ENCODE data around the gene UBE2QL1.

UBE2QL1 gene

DNA sequence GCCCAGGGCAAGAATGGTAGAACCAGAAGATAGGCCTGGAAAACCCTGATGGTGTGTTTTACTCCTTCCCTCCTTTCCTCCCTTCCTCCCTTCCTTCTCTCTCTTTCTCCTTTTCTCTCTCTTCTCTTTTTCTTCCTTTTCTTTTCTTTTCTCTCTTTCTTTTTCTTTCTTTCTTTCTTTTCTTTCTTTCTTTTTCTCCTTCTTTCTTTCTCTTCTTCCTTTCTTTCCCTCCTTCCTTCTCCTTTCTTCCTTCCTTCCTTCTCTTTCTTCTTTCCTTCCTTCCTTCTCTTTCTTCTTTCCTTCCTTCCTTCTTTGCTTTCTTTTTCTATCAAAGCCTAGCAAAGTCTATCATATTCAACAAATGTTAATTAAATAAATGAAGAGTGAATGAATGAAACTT lies 24.0 kb upstream of the UBE2QL1 start:
- no peak for ATAC-seq (ENCODE audit: low read depth)
- TF ChIP-seq, protein P1, sequence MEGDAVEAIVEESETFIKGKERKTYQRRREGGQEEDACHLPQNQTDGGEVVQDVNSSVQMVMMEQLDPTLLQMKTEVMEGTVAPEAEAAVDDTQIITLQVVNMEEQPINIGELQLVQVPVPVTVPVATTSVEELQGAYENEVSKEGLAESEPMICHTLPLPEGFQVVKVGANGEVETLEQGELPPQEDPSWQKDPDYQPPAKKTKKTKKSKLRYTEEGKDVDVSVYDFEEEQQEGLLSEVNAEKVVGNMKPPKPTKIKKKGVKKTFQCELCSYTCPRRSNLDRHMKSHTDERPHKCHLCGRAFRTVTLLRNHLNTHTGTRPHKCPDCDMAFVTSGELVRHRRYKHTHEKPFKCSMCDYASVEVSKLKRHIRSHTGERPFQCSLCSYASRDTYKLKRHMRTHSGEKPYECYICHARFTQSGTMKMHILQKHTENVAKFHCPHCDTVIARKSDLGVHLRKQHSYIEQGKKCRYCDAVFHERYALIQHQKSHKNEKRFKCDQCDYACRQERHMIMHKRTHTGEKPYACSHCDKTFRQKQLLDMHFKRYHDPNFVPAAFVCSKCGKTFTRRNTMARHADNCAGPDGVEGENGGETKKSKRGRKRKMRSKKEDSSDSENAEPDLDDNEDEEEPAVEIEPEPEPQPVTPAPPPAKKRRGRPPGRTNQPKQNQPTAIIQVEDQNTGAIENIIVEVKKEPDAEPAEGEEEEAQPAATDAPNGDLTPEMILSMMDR (IDR thresholded peaks at IDR 0.05; ENCODE audit: poor library complexity, severe bottlenecking): no peak
- H3K27ac ChIP-seq (ENCODE audit: poor library complexity, severe bottlenecking): no peak overlapping the region
- no peak overlapping the region for H3K4me3 ChIP-seq (ENCODE audit: severe bottlenecking)
- H3K9me3 ChIP-seq (ENCODE audit: severe bottlenecking): no peaks in the 10 kb centered on the region
- peaks cover 2% of the 10 kb centered on the region for H3K4me1 ChIP-seq (ENCODE audit: insufficient read depth, poor library complexity, severe bottlenecking)
- H3K36me3 ChIP-seq (ENCODE audit: low read depth): no peaks in the 10 kb centered on the region
- no peaks in the 10 kb centered on the region for H3K27me3 ChIP-seq (ENCODE audit: insufficient read depth, poor library complexity, severe bottlenecking)
- DNase-seq (ENCODE audit: low spot score): no peak

DNA sequence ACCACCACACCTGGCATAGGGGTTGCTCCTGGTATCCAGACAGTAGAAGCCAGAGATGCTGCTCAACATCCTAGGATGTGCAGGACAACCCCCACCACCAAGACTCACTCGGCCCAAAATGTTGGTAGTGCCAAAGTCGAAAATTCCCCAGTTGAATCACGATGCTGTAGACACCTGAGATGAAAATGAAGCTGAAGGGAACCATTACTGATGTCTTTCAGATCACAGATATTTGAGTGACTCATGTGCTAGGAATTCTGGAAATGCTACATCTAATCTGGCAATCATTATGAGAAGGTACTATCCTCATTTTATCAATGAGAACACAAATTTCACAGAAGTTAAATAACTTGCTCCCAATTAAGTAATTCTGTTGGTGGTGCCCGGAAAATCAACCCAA lies 21.0 kb upstream of the UBE2QL1 start:
- H3K4me1 ChIP-seq (ENCODE audit: insufficient read depth, poor library complexity, severe bottlenecking): no peaks in the 10 kb centered on the region

GRCh38 chr5:6430418-6431028 lies 18.1 kb upstream of the UBE2QL1 start:
- TF ChIP-seq, protein P1 (IDR thresholded peaks at IDR 0.05; ENCODE audit: poor library complexity, severe bottlenecking): no peak
- DNase-seq (ENCODE audit: low spot score) (no peak), ATAC-seq (ENCODE audit: low read depth) (no peak)
- Histone ChIP-seq H3K27me3 (ENCODE audit: insufficient read depth, poor library complexity, severe bottlenecking) (peaks cover 8% of the 10 kb centered on the region), H3K4me3 (ENCODE audit: severe bottlenecking) (no peak overlapping the region), H3K27ac (ENCODE audit: poor library complexity, severe bottlenecking) (no peak overlapping the region), H3K4me1 (ENCODE audit: insufficient read depth, poor library complexity, severe bottlenecking) (no peaks in the 10 kb centered on the region), H3K36me3 (ENCODE audit: low read depth) (no peaks in the 10 kb centered on the region), H3K9me3 (ENCODE audit: severe bottlenecking) (no peaks in the 10 kb centered on the region)

More for the DNA sequence above, 21.0 kb upstream of the UBE2QL1 start:
- peak overlapping the region; percentile 1 for H3K27ac ChIP-seq (ENCODE audit: poor library complexity, severe bottlenecking)
- H3K27me3 ChIP-seq (ENCODE audit: insufficient read depth, poor library complexity, severe bottlenecking): peaks cover 5% of the 10 kb centered on the region
- TF ChIP-seq, protein P1 (IDR thresholded peaks at IDR 0.05; ENCODE audit: poor library complexity, severe bottlenecking): no peak
- peak; percentile 73 for ATAC-seq (ENCODE audit: low read depth)
- H3K36me3 ChIP-seq (ENCODE audit: low read depth): no peaks in the 10 kb centered on the region
- no peaks in the 10 kb centered on the region for H3K9me3 ChIP-seq (ENCODE audit: severe bottlenecking)
- no peak overlapping the region for H3K4me3 ChIP-seq (ENCODE audit: severe bottlenecking)
- no peak for DNase-seq (ENCODE audit: low spot score)

- TF ChIP-seq, protein P1 (IDR thresholded peaks at IDR 0.05; ENCODE audit: poor library complexity, severe bottlenecking): no peak
- ATAC-seq (ENCODE audit: low read depth) (no peak), DNase-seq (ENCODE audit: low spot score) (no peak)
- peaks cover 8% of the 10 kb centered on the region for H3K27me3 ChIP-seq (ENCODE audit: insufficient read depth, poor library complexity, severe bottlenecking)
- H3K9me3 ChIP-seq (ENCODE audit: severe bottlenecking): no peaks in the 10 kb centered on the region
- H3K27ac ChIP-seq (ENCODE audit: poor library complexity, severe bottlenecking): no peak overlapping the region
- no peak overlapping the region for H3K4me3 ChIP-seq (ENCODE audit: severe bottlenecking)
- H3K36me3 ChIP-seq (ENCODE audit: low read depth): no peaks in the 10 kb centered on the region
- no peaks in the 10 kb centered on the region for H3K4me1 ChIP-seq (ENCODE audit: insufficient read depth, poor library complexity, severe bottlenecking)
Measured at GRCh38 chr5:6431214-6432195, 17.2 kb upstream of the UBE2QL1 start.

All from RWPE2 (cell line).